Ishikawa (cell line): ENCODE results near the gene MRAP.

Experiments
- RAD21 ChIP-seq: IDR thresholded peaks from 2 replicates; pipeline ENCODE4 v1.6.1; 2012; ENCODE audit warnings: low read depth
- TAF1 ChIP-seq: IDR thresholded peaks from 2 replicates; pipeline ENCODE4 v1.6.1; 2012; ENCODE audit warnings: low read depth, mild to moderate bottlenecking
- TCF12 ChIP-seq: IDR thresholded peaks from 2 replicates; pipeline ENCODE4 v1.6.1; 2012; ENCODE audit warnings: low read depth
- ZBTB7A ChIP-seq: IDR thresholded peaks from 2 replicates; pipeline ENCODE4 v1.6.1; 2012; ENCODE audit warnings: low read depth

- TF ChIP-seq RAD21 (no peak), ZBTB7A (no peak), TAF1 (no peak), TCF12 (no peak)
Observed at GRCh38 chr21:32304998-32305397, 6.3 kb downstream of the MRAP start.
